ENCODE results near the gene MAP7D2.

MAP7D2 gene

DNA sequence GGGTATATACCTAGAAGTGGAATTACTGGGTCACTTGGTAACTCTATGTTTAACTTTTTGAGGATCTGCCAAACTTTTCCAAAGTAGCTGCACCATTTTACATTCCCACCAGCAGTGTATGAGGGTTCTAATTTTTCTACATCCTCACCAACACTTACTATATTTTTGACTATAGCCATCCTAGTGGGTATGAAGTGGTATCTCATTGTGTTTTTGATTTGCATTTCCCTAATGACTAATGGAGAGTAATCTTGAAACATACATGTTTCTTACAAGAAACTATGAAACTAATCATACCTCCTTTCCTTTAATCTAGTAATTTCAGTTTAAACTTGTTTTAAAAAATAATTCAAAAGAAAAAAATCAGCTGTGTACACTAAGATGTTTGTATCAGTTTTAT, 143.7 kb downstream of the MAP7D2 start:
- Mint-ChIP-seq H3K4me1 (no peaks in the 10 kb centered on the region), H3K27me3 (ENCODE audit: low read depth) (no peaks in the 10 kb centered on the region), H3K4me3 (no peak overlapping the region), H3K27ac (no peak overlapping the region), H3K9me3 (peaks cover 19% of the 10 kb centered on the region), H3K36me3 (ENCODE audit: low read depth) (peaks cover 24% of the 10 kb centered on the region)
- TF ChIP-seq, protein P1, sequence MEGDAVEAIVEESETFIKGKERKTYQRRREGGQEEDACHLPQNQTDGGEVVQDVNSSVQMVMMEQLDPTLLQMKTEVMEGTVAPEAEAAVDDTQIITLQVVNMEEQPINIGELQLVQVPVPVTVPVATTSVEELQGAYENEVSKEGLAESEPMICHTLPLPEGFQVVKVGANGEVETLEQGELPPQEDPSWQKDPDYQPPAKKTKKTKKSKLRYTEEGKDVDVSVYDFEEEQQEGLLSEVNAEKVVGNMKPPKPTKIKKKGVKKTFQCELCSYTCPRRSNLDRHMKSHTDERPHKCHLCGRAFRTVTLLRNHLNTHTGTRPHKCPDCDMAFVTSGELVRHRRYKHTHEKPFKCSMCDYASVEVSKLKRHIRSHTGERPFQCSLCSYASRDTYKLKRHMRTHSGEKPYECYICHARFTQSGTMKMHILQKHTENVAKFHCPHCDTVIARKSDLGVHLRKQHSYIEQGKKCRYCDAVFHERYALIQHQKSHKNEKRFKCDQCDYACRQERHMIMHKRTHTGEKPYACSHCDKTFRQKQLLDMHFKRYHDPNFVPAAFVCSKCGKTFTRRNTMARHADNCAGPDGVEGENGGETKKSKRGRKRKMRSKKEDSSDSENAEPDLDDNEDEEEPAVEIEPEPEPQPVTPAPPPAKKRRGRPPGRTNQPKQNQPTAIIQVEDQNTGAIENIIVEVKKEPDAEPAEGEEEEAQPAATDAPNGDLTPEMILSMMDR (IDR thresholded peaks at IDR 0.05; ENCODE audit: unreplicated experiment in 3 of 3), result no peak

DNA sequence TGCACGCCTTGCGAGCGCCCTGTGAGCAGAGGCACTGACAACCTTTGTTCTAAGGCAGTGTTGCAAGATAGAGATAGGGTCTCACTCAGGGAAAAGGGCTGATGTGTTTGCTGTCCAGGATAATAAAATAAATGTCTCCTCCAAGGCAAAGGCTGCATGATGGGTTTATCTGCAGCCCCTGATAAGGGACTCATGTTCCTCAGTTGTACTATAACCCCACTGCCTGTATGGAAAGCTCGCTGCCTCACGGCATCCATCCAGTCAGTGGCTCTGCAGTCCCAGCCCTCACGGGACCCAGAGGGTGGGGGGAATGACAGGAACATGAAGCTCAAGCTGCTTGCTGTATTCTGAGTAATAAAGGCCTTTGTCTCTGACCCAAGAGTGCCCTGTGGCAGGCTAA, 148.4 kb downstream of the MAP7D2 start:
- Mint-ChIP-seq H3K27me3 (ENCODE audit: low read depth) (no peaks in the 10 kb centered on the region), H3K4me1 (no peaks in the 10 kb centered on the region), H3K36me3 (ENCODE audit: low read depth) (peaks cover 18% of the 10 kb centered on the region), H3K9me3 (peaks cover 10% of the 10 kb centered on the region), H3K4me3 (no peak overlapping the region), H3K27ac (no peak overlapping the region)
- TF ChIP-seq, protein P1 (IDR thresholded peaks at IDR 0.05; ENCODE audit: unreplicated experiment in 3 of 3), result no peak

GRCh38 chrX:19966056-19966455, 150.7 kb downstream of the MAP7D2 start:
- Mint-ChIP-seq H3K9me3 (peaks cover 10% of the 10 kb centered on the region), H3K4me3 (no peak overlapping the region), H3K4me1 (no peaks in the 10 kb centered on the region)

DNA sequence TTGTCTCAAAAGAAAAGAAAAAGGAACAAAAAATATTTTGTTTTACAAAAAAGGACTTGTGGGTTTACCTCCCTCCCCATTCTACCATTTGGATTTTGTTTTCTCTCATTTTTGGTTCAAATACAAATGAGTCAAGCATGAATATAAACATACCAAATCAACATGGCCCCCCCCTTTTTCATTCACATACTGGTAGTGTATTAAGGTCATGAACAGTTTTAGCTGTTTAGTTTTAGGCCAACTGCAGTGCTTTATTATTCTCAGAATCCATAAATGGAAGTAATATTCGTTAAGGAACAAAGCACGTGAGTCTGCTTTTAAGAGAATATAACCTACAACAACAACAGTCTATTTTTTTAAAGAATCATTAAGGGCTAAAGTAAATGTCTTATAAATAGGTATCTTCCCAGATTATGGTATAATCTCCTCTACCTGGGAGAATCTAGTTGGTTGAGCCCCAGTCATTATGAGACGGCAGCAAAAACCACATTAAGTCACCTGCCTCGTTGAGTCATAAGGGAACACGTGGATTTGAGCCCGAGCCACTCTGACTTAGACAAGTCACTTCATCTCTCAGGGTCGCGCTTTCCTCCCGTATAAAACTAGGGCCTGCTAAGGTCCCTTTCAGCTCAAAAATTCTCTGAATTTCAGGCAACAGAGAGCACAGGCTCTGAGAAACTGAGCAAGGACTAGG, 152.5 kb downstream of the MAP7D2 start:
- no peaks in the 10 kb centered on the region for H3K4me1 Mint-ChIP-seq

More at GRCh38 chrX:19966056-19966455, 150.7 kb downstream of the MAP7D2 start:
- Mint-ChIP-seq H3K36me3 (ENCODE audit: low read depth) (peaks cover 22% of the 10 kb centered on the region), H3K27ac (no peak overlapping the region), H3K27me3 (ENCODE audit: low read depth) (no peaks in the 10 kb centered on the region)
- TF ChIP-seq, protein P1 (IDR thresholded peaks at IDR 0.05; ENCODE audit: unreplicated experiment in 3 of 3), result no peak

GRCh38 chrX:19960913-19961312, 155.8 kb downstream of the MAP7D2 start:
- peaks cover 8% of the 10 kb centered on the region for H3K9me3 Mint-ChIP-seq
- peaks cover 15% of the 10 kb centered on the region for H3K36me3 Mint-ChIP-seq (ENCODE audit: low read depth)
- no peak overlapping the region for H3K4me3 Mint-ChIP-seq
- peaks cover 4% of the 10 kb centered on the region for H3K4me1 Mint-ChIP-seq
- no peaks in the 10 kb centered on the region for H3K27me3 Mint-ChIP-seq (ENCODE audit: low read depth)
- TF ChIP-seq, protein P1 (IDR thresholded peaks at IDR 0.05; ENCODE audit: unreplicated experiment in 3 of 3), result no peak
- no peak overlapping the region for H3K27ac Mint-ChIP-seq

More for the DNA sequence above, 152.5 kb downstream of the MAP7D2 start:
- Mint-ChIP-seq H3K27me3 (ENCODE audit: low read depth) (no peaks in the 10 kb centered on the region), H3K36me3 (ENCODE audit: low read depth) (peaks cover 24% of the 10 kb centered on the region), H3K27ac (no peak overlapping the region), H3K4me3 (no peak overlapping the region), H3K9me3 (peaks cover 10% of the 10 kb centered on the region)
- TF ChIP-seq, protein P1 (IDR thresholded peaks at IDR 0.05; ENCODE audit: unreplicated experiment in 3 of 3), result no peak
